ENCODE data around the gene SAFB2.

GRCh38 chr19:5558101-5558621 is 64.4 kb downstream of the SAFB2 start:
- TF ChIP-seq POLR2A (IDR thresholded peaks at IDR 0.05) = no peak
- TF ChIP-seq POLR2AphosphoS5 (IDR thresholded peaks at IDR 0.05) = no peak
- TF ChIP-seq, protein P1, sequence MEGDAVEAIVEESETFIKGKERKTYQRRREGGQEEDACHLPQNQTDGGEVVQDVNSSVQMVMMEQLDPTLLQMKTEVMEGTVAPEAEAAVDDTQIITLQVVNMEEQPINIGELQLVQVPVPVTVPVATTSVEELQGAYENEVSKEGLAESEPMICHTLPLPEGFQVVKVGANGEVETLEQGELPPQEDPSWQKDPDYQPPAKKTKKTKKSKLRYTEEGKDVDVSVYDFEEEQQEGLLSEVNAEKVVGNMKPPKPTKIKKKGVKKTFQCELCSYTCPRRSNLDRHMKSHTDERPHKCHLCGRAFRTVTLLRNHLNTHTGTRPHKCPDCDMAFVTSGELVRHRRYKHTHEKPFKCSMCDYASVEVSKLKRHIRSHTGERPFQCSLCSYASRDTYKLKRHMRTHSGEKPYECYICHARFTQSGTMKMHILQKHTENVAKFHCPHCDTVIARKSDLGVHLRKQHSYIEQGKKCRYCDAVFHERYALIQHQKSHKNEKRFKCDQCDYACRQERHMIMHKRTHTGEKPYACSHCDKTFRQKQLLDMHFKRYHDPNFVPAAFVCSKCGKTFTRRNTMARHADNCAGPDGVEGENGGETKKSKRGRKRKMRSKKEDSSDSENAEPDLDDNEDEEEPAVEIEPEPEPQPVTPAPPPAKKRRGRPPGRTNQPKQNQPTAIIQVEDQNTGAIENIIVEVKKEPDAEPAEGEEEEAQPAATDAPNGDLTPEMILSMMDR (IDR thresholded peaks at IDR 0.05) = no peak
- no peak for TF ChIP-seq EP300 (IDR thresholded peaks at IDR 0.05)

Measured in gastroesophageal sphincter (tissue), 3 donors.